ENCODE measurements around the gene SH2D7. TPM values are rescaled to one million over a fixed set of nuclear protein-coding genes. Genes with fewer than 3 reads are reported as not detected.

Gene SH2D7
- total RNA-seq, 1 donor from 2014 or later = not detected

GRCh38 chr15:78057803-78058202 is 34.6 kb upstream of the SH2D7 start:
- no peaks in the 10 kb centered on the region for H3K9me3 ChIP-seq
- H3K4me3 ChIP-seq = no peak overlapping the region
- ATAC-seq (no peak), DNase-seq (no peak)
- intact Hi-C loops (cut with DNase I) = no loop called here
- no peak for TF ChIP-seq CTCF (IDR thresholded peaks at IDR 0.05)
- H3K27ac ChIP-seq = peak overlapping the region; percentile 74
- peaks cover 86% of the 10 kb centered on the region for H3K4me1 ChIP-seq
- H3K27me3 ChIP-seq = no peaks in the 10 kb centered on the region
- peaks cover 13% of the 10 kb centered on the region for H3K36me3 ChIP-seq

GRCh38 chr15:78058401-78058935 is 33.9 kb upstream of the SH2D7 start:
- no peak for TF ChIP-seq CTCF (IDR thresholded peaks at IDR 0.05)
- H3K9me3 ChIP-seq = no peaks in the 10 kb centered on the region
- no peak for ATAC-seq
- no peak for DNase-seq
- intact Hi-C loops (cut with DNase I) = no loop called here
- peak overlapping the region; percentile 74 for H3K27ac ChIP-seq
- H3K27me3 ChIP-seq = no peaks in the 10 kb centered on the region
- H3K4me3 ChIP-seq = no peak overlapping the region
- peaks cover 89% of the 10 kb centered on the region for H3K4me1 ChIP-seq
- H3K36me3 ChIP-seq = peaks cover 6% of the 10 kb centered on the region

- ATAC-seq = peak; percentile 56
Measured at GRCh38 chr15:78059110-78059839, 33.1 kb upstream of the SH2D7 start.

GRCh38 chr15:78060232-78060631 is 32.1 kb upstream of the SH2D7 start:
- ATAC-seq (no peak), DNase-seq (no peak)
- H3K4me3 ChIP-seq = no peak overlapping the region
- H3K4me1 ChIP-seq = peaks cover 93% of the 10 kb centered on the region
- intact Hi-C loops (cut with DNase I) = no loop called here
- no peaks in the 10 kb centered on the region for H3K36me3 ChIP-seq
- H3K27ac ChIP-seq = peak overlapping the region; percentile 74
- TF ChIP-seq CTCF (IDR thresholded peaks at IDR 0.05) = no peak
- H3K27me3 ChIP-seq = no peaks in the 10 kb centered on the region
- H3K9me3 ChIP-seq = no peaks in the 10 kb centered on the region

More at GRCh38 chr15:78059110-78059839, 33.1 kb upstream of the SH2D7 start:
- Histone ChIP-seq H3K36me3 (no peaks in the 10 kb centered on the region), H3K9me3 (no peaks in the 10 kb centered on the region), H3K27me3 (no peaks in the 10 kb centered on the region), H3K4me3 (no peak overlapping the region), H3K4me1 (peaks cover 92% of the 10 kb centered on the region), H3K27ac (peak overlapping the region; percentile 74)
- no peak for TF ChIP-seq CTCF (IDR thresholded peaks at IDR 0.05)
- no peak for DNase-seq
- intact Hi-C loops (cut with DNase I) = no loop called here

GRCh38 chr15:78061963-78062427 is 30.4 kb upstream of the SH2D7 start:
- DNase-seq = no peak
- ATAC-seq = peak; percentile 50
- no peaks in the 10 kb centered on the region for H3K9me3 ChIP-seq
- intact Hi-C loops (cut with DNase I) = no loop called here
- H3K27ac ChIP-seq = peak overlapping the region; percentile 59
- no peak for TF ChIP-seq CTCF (IDR thresholded peaks at IDR 0.05)
- H3K27me3 ChIP-seq = no peaks in the 10 kb centered on the region
- peaks cover 91% of the 10 kb centered on the region for H3K4me1 ChIP-seq
- no peaks in the 10 kb centered on the region for H3K36me3 ChIP-seq
- H3K4me3 ChIP-seq = peak overlapping the region; percentile 15

Data from upper lobe of right lung (tissue), 1 donor.